ENCODE results near the gene CSH2. TPM values are rescaled to one million over a fixed set of nuclear protein-coding genes. Genes with fewer than 3 reads are reported as not detected.

Gene CSH2
- total RNA-seq, 2 donors from 2014 or later, result not detected

DNA sequence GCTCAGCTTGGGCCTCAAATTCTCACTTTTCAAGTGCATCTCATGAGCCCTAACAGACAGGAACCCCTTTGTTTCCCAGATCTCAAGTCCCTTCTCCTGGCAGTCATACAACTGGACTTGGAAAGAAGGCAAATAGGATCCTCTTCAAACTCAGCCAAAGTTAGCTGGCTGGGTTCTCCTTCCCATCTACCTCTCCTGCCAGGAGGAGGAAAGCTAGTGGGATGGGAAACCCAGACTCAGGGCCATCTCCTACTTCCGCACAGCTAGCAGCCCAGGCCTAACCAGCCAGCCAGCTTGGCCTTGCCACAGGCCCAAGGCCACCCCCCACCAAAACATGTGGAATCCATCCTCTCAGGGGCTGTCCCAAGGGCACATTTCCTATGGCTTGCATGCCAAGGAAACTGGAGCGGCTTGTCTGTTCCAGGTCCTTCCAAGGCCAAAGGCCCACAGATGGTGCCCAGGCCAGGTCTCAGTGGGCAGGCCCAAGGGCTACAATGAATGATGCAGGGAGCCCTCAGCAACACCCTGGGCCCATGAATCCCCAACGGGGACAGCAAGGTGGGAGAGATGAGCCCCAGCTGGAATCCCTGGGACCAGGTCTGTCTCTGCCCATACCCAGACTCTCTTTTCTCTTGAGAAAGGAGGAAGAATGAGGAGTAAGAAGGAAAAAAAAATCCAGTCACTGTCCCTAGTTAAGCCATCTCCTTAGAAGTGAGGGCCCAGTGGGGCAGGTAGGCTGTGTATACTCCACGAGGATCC is 32.7 kb downstream of the CSH2 start:
- DNase-seq (ENCODE audit: low spot score), result no peak
- intact Hi-C loops (cut with DNase I), result no loop called here

DNA sequence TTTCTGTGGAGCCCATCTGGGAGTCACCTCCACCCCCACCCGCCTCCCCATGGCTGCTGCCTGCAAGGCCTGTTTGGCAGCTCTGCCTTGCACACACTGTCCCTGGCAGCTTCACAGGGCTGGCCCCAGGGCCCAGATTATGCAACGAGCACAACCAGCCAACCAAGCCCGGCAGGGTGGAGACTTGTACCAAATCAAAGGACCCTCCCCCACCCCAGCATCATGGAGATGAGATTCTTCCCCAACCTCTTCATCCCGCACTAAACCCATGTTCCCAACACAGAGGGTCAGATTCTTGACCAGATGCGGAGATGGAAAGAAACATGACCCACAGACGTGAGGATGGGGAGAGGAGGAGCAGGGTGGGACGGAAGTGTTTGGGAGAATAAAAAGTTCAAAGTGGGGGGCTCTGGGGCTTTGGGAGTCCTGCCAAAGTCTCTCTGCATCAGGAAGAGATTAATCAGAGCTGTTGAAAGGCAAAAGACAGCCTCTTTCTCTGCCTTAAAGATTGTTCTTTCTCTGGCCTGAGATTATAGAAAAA is 34.8 kb downstream of the CSH2 start:
- intact Hi-C loops (cut with DNase I), result loop anchor here in 1 of 2 donors (10.0 kb wide), 1 partner anchor 64 kb away; the partner anchor contains the start of genes CCDC47 and DDX42
- DNase-seq (ENCODE audit: low spot score), result peak; percentile 96

DNA sequence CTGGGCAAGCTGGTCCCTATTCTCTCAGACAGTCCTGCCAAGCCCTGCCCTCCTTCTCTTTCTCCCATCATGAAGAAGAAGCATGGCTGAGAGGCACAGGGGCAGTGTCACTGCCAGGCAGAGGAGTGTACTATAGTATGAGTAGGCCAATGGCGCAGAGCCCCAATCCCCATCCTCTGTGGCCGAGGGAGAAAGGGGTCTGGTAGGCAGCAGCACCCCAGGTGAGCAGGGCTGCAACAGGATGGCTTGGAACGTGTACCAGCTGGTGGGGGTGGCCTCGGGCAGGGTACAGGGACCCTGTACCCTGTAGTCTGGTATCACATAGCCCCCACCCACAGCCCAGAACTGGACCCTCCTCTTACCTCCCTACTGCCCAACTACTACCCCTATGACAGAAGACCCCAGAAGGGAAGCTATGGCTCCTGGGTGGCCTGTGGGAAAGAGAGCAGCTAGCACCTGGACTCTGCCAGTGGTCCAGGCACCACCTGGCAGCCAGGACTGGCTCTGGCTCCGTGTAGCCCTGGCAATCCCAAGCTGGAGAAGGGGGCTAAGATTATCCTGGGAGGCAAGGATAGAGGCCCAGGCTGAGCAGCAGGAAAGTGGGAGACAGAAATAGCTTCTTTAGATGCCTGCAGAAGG is 35.4 kb downstream of the CSH2 start:
- intact Hi-C loops (cut with DNase I), result loop anchor here in 1 of 2 donors (10.0 kb wide), 1 partner anchor 63 kb away; the partner anchor contains the start of genes CCDC47 and DDX42
- DNase-seq (ENCODE audit: low spot score), result no peak

- intact Hi-C loops (cut with DNase I), result loop anchor here in 1 of 2 donors (10.0 kb wide), 1 partner anchor 63 kb away; the partner anchor contains the start of genes CCDC47 and DDX42
- DNase-seq (ENCODE audit: low spot score), result no peak
These were observed 36.0 kb downstream of the CSH2 start for GRCh38 chr17:63837480-63837879.

DNA sequence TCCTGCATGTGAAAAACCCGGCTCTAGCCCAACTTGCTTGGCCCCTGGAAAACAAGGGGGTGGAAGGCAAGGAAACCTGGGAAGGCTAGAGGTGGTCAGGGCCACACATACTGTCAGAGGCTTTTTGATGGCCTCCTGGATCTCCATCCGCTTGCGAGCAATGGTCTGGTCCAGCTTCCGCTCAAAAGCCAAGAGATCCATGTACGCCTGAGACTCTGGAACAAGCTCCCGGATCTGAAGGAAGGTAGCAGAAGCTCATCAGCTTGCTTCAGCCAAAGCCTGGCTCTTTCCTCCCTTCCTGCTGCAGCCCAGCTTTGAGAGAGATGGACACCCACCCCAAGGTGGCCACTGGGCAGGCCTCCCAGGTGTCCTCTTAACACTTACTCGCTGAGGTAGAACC is 36.7 kb downstream of the CSH2 start:
- intact Hi-C loops (cut with DNase I), result loop anchor here in 1 of 2 donors (10.0 kb wide), 1 partner anchor 62 kb away; the partner anchor contains the start of genes CCDC47 and DDX42
- no peak for DNase-seq (ENCODE audit: low spot score)

DNA sequence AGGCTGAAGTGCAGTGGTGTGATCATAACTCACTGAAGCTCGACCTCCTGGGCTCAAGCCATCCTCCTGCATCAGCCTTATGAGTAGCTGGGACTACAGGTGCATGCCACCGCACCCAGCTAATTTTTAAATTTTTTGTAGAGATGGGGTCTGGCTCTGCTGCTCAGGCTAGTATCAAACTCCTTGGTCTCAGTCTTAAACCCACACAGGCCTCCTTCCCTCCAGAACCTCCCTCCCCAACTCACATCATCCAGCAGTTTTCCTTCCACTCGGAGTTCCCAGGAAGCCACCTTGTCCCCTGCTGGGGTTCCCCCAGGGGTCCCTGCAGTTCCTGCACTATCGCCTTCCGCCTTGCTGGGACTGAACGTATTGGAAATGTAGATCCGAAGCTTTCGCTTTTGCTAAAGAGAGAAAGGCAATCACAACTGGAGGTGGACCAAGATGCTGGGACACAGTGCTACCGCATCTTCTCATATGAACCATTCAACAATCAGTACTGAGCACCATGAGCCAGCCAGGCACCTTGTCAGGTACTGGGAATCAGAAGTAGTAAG is 38.2 kb downstream of the CSH2 start:
- intact Hi-C loops (cut with DNase I), result loop anchor here in 1 of 2 donors (10.0 kb wide), 1 partner anchor 60 kb away; the partner anchor contains the start of genes CCDC47 and DDX42
- no peak for DNase-seq (ENCODE audit: low spot score)

DNA sequence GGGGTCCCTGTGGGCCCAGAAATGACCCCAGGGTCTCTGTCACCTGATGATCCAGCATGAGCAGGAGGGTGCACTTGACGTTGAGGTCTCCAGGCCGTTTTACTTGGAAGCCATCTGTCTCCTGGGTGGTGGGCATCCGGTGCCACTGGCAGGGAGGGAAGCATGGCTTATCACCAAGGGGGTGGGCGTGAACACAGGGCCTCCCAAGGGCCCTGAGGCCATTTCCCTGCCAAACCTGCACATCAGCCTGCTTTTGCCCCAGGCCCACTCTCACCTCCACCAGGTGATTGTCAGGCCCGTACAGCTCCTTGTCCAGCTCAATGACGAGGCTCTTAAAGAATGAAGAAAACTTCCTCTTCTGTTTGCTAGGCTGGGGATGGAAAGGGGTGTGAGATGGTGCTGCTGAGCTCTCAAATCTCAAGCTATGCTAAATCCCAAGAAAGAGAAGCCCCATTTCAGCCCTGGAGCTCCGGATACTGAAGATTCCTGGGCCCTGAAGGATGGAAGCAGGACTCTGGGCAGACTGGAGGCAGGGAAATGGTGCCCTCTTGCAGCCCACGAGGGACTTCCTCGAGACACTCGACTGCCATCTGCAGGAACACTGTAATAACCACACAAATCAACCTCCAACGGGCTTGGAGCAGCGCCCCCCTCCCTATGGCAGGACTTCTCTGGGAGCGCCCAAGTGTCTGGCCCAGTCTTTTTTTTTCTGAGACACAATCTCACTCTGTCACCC is 38.9 kb downstream of the CSH2 start:
- intact Hi-C loops (cut with DNase I), result loop anchor here in 1 of 2 donors (10.0 kb wide), 1 partner anchor 60 kb away; the partner anchor contains the start of genes CCDC47 and DDX42
- no peak for DNase-seq (ENCODE audit: low spot score)

DNA sequence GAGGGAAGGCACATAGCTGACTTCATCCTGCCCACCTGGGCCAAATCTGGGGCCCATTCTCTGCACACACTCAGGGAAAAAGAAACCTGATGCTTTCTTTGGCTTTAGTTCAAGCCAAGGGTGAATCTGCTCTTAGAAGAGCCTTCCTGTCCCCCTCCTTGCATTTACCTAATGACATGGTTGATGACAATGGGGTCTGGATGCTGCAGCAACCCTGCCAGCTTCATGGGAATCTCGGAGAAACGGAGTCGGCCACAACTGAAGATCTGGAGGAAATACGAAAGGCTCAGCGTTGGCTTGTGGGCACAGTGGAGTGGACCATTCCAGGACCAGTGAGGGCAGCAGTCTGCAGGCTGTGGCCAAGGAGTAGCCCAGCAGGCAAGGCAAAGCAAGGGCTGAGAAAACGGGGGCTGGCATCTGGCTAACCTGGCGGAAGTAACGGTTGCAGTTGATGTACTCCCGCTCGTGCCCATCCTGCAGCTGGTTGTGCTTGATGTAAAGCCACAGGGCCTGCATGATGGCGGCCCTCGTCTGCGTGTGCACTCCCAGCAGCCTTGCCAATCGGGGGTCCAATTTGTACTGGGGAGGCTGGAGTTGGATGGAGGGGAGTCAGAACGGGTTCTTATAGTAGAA is 39.6 kb downstream of the CSH2 start:
- intact Hi-C loops (cut with DNase I), result loop anchor here in 1 of 2 donors (10.0 kb wide), 1 partner anchor 59 kb away; the partner anchor contains the start of genes CCDC47 and DDX42
- no peak for DNase-seq (ENCODE audit: low spot score)

- intact Hi-C loops (cut with DNase I), result loop anchor here in 1 of 2 donors (10.0 kb wide), 1 partner anchor 58 kb away; the partner anchor contains the start of genes CCDC47 and DDX42
- no peak for DNase-seq (ENCODE audit: low spot score)
These were observed 40.3 kb downstream of the CSH2 start for GRCh38 chr17:63833026-63833740.

- no peak for DNase-seq (ENCODE audit: low spot score)
- intact Hi-C loops (cut with DNase I), result loop anchor here in 1 of 2 donors (10.0 kb wide), 1 partner anchor 58 kb away; the partner anchor contains the start of genes CCDC47 and DDX42
These were observed 41.0 kb downstream of the CSH2 start for GRCh38 chr17:63832455-63832854.

- no peak for DNase-seq (ENCODE audit: low spot score)
- intact Hi-C loops (cut with DNase I), result loop anchor here in 1 of 2 donors (10.0 kb wide), 1 partner anchor 57 kb away; the partner anchor contains the start of genes CCDC47 and DDX42
These were observed 41.5 kb downstream of the CSH2 start for GRCh38 chr17:63832014-63832413.

GRCh38 chr17:63831505-63831904 is 42.0 kb downstream of the CSH2 start:
- intact Hi-C loops (cut with DNase I), result loop anchor here in 1 of 2 donors (10.0 kb wide), 1 partner anchor 57 kb away; the partner anchor contains the start of genes CCDC47 and DDX42
- no peak for DNase-seq (ENCODE audit: low spot score)

DNA sequence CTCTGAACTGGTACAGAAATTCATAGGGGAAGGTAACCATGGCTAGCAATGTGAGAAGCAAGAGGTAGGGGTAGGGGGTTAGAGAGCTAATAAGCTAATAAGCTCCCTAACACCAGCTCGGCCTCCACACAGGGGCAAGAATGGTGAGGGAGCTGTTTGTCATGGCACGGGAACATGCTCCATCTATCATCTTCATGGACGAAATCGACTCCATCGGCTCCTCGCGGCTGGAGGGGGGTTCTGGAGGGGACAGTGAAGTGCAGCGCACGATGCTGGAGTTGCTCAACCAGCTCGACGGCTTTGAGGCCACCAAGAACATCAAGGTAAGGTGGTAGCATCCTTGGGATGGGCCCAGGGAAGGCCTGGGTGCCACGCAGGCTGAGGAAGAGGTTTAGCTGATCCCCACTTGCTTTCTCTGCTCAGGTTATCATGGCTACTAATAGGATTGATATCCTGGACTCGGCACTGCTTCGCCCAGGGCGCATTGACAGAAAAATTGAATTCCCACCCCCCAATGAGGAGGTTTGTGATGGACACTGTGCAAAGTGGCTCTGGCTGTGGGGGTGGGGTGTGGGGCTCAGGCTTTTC is 42.5 kb downstream of the CSH2 start:
- DNase-seq (ENCODE audit: low spot score), result no peak
- intact Hi-C loops (cut with DNase I), result loop anchor here in 1 of 2 donors (10.0 kb wide), 1 partner anchor 56 kb away; the partner anchor contains the start of genes CCDC47 and DDX42

- intact Hi-C loops (cut with DNase I), result loop anchor here in 1 of 2 donors (10.0 kb wide), 1 partner anchor 55 kb away; the partner anchor contains the start of genes CCDC47 and DDX42
These were observed 43.2 kb downstream of the CSH2 start for GRCh38 chr17:63830278-63830677.

GRCh38 chr17:63828936-63829335 is 44.5 kb downstream of the CSH2 start:
- intact Hi-C loops (cut with DNase I), result no loop called here
- no peak for DNase-seq (ENCODE audit: low spot score)

More at GRCh38 chr17:63830278-63830677, 43.2 kb downstream of the CSH2 start:
- DNase-seq (ENCODE audit: low spot score), result no peak

GRCh38 chr17:63827801-63828221 is 45.7 kb downstream of the CSH2 start:
- DNase-seq (ENCODE audit: low spot score), result no peak
- intact Hi-C loops (cut with DNase I), result no loop called here

Measured in posterior vena cava (tissue), 2 donors.